SK-N-SH treated with all-trans-retinoic acid at 6 μM for 48 hours (cell line): Measurements from ENCODE around the gene RAMAC.

ENCODE experiments used
- ARNTL ChIP-seq: fragments of 450-650 bp; formaldehyde crosslinking; IDR thresholded peaks from 2 replicates; pipeline ENCODE4 v1.5.0; 2020; ENCODE audit warnings: low read depth, mild to moderate bottlenecking, moderate library complexity, borderline replicate concordance
- CREB5 ChIP-seq: fragments of 250-450 bp; sonication (Bioruptor Pico); IDR thresholded peaks from 2 replicates; pipeline ENCODE4 v1.5.1; 2020; ENCODE audit warnings: low read depth, mild to moderate bottlenecking, moderate library complexity
- ESRRG ChIP-seq: fragments of 250-450 bp; sonication (Bioruptor Pico); IDR thresholded peaks from 2 replicates; pipeline ENCODE4 v1.6.1; 2021; ENCODE audit warnings: mild to moderate bottlenecking
- ISL1 ChIP-seq: fragments of 250-450 bp; sonication (Bioruptor Pico); IDR thresholded peaks from 2 replicates; pipeline ENCODE4 v2.1.2; 2022; ENCODE audit warnings: mild to moderate bottlenecking, moderate library complexity
- OSR1 ChIP-seq: fragments of 250-450 bp; sonication (Bioruptor Pico); IDR thresholded peaks from 2 replicates; pipeline ENCODE4 v1.8.0; 2022; ENCODE audit warnings: moderate library complexity, mild to moderate bottlenecking, inconsistent platforms
- PATZ1 ChIP-seq: fragments of 250-450 bp; sonication (Bioruptor Pico); IDR thresholded peaks from 2 replicates; pipeline ENCODE4 v1.8.0; 2020; ENCODE audit warnings: mild to moderate bottlenecking, moderate library complexity, borderline replicate concordance
- RARB ChIP-seq: fragments of 250-450 bp; sonication (Bioruptor Pico); IDR thresholded peaks from 2 replicates; pipeline ENCODE4 v1.8.0; 2021; ENCODE audit warnings: mild to moderate bottlenecking, moderate library complexity
- SNAI2 ChIP-seq: fragments of 250-450 bp; sonication (Bioruptor Pico); IDR thresholded peaks from 2 replicates; pipeline ENCODE4 v1.5.0; 2020; ENCODE audit warnings: mild to moderate bottlenecking, moderate library complexity
- TSHZ2 ChIP-seq: fragments of 250-450 bp; sonication (Bioruptor Pico); IDR thresholded peaks from 2 replicates; pipeline ENCODE4 v1.5.0; 2020; ENCODE audit warnings: mild to moderate bottlenecking, moderate library complexity
- ZFP3 ChIP-seq: fragments of 250-450 bp; sonication (Bioruptor Pico); IDR thresholded peaks from 2 replicates; pipeline ENCODE4 v1.5.0; 2020; ENCODE audit warnings: mild to moderate bottlenecking, moderate library complexity

GRCh38 chr15:82969353-82969752 is 16.7 kb upstream of the RAMAC start:
- no peak for TF ChIP-seq CREB5
- TF ChIP-seq PATZ1 (CRISPR knock-in tag): no peak
- TF ChIP-seq ESRRG (CRISPR knock-in tag): no peak
- TF ChIP-seq ISL1: no peak
- TF ChIP-seq OSR1 (CRISPR knock-in tag): no peak
- TF ChIP-seq ZFP3 (CRISPR knock-in tag): no peak
- TF ChIP-seq RARB (CRISPR knock-in tag): no peak
- no peak for TF ChIP-seq SNAI2 (CRISPR knock-in tag)
- no peak for TF ChIP-seq TSHZ2 (CRISPR knock-in tag)
- TF ChIP-seq ARNTL: no peak
